ENCODE data around the gene SNED1.

The SNED1 gene

GRCh38 chr2:241068942-241069810, 70.8 kb downstream of the SNED1 start:
- DNase-seq, result no peak

- DNase-seq, result no peak
Measured at GRCh38 chr2:241069821-241070281, 71.4 kb downstream of the SNED1 start.

GRCh38 chr2:241070361-241070760, 71.9 kb downstream of the SNED1 start:
- DNase-seq, result no peak

GRCh38 chr2:241070811-241071676, 72.6 kb downstream of the SNED1 start:
- no peak for DNase-seq

- DNase-seq, result no peak
Measured at GRCh38 chr2:241071677-241072111, 73.3 kb downstream of the SNED1 start.

GRCh38 chr2:241072151-241072550, 73.7 kb downstream of the SNED1 start:
- no peak for DNase-seq

GRCh38 chr2:241072553-241073165, 74.2 kb downstream of the SNED1 start:
- DNase-seq, result no peak

GRCh38 chr2:241073166-241074064, 75.0 kb downstream of the SNED1 start:
- no peak for DNase-seq

GRCh38 chr2:241074065-241074818, 75.8 kb downstream of the SNED1 start:
- DNase-seq, result no peak

- no peak for DNase-seq
Measured at GRCh38 chr2:241074901-241075540, 76.6 kb downstream of the SNED1 start.

GRCh38 chr2:241080405-241081189, 82.2 kb downstream of the SNED1 start:
- no peak for DNase-seq

GRCh38 chr2:241081190-241081642, 82.8 kb downstream of the SNED1 start:
- DNase-seq, result no peak

GRCh38 chr2:241081643-241082340, 83.4 kb downstream of the SNED1 start:
- no peak for DNase-seq

- no peak for DNase-seq
Measured at GRCh38 chr2:241082341-241083090, 84.1 kb downstream of the SNED1 start.

GRCh38 chr2:241083091-241083415, 84.6 kb downstream of the SNED1 start:
- no peak for DNase-seq

- no peak for DNase-seq
Measured at GRCh38 chr2:241084856-241085444, 86.5 kb downstream of the SNED1 start.

- no peak for DNase-seq
Measured at GRCh38 chr2:241087420-241088268, 89.2 kb downstream of the SNED1 start.

Measured in SW 1271 (cell line).